GM18499 (cell line): ENCODE results near the gene ADAM12.

ENCODE experiments used
- ATAC-seq: cut with Tn5 transposase; IDR thresholded peaks from one replicate; pipeline ENCODE4 v1.9.1; 2021; ENCODE audit warnings: moderate number of reproducible peaks; ENCODE audit not compliant: insufficient read depth, unreplicated experiment

ADAM12 gene, protein sequence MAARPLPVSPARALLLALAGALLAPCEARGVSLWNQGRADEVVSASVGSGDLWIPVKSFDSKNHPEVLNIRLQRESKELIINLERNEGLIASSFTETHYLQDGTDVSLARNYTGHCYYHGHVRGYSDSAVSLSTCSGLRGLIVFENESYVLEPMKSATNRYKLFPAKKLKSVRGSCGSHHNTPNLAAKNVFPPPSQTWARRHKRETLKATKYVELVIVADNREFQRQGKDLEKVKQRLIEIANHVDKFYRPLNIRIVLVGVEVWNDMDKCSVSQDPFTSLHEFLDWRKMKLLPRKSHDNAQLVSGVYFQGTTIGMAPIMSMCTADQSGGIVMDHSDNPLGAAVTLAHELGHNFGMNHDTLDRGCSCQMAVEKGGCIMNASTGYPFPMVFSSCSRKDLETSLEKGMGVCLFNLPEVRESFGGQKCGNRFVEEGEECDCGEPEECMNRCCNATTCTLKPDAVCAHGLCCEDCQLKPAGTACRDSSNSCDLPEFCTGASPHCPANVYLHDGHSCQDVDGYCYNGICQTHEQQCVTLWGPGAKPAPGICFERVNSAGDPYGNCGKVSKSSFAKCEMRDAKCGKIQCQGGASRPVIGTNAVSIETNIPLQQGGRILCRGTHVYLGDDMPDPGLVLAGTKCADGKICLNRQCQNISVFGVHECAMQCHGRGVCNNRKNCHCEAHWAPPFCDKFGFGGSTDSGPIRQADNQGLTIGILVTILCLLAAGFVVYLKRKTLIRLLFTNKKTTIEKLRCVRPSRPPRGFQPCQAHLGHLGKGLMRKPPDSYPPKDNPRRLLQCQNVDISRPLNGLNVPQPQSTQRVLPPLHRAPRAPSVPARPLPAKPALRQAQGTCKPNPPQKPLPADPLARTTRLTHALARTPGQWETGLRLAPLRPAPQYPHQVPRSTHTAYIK

DNA sequence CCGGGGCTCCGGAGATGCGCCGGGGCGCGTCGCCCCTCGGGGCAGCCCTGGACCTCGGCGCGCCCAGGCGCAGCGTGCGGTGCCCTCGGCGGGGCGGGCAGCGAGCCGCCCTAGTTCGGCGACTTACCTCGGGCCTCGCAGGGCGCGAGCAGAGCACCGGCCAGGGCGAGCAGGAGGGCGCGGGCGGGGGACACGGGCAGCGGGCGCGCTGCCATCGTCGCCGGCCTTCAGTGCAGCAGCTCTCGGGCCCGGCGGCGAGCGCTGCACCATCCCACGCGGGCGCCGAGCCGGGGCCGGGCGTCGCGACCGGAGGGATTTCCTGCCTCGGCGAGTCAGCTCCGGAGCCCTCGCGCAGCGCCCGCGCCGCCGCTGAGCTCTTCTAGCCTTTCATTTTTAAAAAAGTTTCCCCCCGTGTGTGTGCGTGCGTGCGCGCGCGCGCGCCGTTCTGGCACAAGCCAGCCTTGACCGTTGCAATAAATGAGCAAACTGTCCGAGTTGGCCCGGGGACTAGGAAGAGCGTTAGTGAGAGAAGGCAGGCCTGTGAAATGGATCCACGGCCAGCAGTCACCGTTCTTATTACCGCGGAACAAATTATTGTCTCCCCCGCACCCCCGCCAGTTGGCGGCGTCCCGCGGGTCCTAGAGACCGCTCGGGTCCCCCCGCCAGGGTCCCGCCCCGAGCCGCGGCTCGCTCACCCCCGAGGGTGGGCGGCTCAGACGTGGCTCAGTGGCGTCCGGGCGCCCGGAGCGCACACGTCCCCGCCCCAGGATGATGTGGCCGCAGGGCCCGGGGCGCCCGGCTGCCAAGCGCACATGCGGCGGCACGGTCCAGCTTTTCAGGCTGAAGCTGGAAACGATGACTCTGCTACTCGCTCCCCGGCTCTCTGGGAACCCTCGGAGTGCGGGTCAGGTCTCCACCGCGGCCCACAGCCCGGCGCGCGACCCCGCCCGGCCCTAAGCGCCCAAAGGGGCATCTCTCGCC is at the start of gene ADAM12:
Gene ADAM12, minus strand, starts transcription at position 547 of the 981 bp plus-strand sequence. Its CDS starts 332 bp downstream, at position 215.
- no peak for ATAC-seq

DNA sequence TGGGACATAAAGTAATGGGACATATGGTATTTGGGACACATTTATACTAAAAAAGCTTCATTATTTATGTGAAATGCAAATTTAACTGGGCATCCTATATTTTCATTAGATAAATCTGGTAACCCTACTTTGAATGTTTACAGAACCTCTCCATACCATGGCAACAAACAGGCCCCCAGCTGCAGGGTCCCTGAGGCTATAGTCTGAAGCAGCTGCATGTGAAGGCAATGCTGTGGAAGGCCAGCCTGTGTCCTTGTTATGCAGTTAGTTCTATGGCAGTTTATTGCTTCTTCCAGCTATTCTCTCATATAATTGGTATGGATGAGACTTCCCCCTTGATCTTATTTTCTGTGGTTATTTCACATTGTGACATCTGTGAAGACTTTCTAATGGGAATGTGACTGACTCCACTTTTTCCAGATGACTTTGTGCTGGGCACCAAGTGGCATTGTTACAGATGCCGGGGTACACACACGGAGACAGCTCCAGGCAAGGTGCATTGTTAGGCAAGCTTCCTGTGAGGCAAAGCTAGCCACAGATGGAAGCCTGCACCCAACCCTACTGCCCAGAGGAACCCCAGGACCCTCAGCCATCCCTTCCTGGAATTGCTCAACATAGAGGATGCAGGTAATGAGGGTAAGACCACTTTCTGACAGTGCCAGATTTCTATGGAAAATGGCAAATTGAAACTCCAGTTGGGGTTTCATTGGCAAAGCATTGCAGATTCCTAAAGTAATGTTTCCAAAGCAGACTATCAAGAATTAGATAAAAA is 49.5 kb upstream of the ADAM12 start:
- ATAC-seq, result no peak

DNA sequence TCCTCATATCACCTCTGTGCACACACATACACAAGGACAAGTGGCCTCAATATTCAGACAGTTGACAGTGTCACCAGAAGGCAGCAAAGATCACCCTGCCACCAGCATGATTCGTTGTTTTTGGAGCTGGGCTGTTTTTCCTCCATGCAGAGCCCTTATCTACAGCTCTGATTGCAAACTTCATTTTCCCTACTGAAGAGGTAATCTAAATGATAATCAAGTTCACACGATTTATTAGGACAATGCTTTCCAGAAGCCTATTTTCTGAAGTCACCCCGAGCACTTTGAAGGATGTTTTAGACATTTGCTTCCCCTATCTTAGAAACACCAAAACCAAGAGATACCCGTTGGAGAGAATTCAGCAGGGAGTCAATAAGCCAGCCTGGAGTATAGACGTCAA is 46.0 kb upstream of the ADAM12 start:
- no peak for ATAC-seq

DNA sequence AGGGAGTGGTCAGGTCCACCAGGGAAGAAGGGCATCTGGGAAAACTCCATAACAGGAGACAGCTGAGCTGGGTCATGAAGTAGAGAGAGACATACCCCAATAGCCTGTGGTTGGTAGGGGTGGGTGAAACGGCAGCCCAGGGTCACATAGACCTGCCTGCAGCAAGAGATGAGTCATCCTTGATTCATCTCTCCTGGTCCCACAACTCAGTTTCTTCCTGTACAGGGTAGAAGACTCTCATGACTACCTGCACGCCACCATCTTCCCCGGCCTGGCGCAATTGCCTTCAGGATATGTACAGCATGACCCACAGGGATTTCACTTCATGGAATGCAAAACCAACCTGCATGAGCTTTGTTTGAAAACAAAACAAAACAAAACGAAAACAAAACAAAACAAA is 45.1 kb upstream of the ADAM12 start:
- no peak for ATAC-seq

DNA sequence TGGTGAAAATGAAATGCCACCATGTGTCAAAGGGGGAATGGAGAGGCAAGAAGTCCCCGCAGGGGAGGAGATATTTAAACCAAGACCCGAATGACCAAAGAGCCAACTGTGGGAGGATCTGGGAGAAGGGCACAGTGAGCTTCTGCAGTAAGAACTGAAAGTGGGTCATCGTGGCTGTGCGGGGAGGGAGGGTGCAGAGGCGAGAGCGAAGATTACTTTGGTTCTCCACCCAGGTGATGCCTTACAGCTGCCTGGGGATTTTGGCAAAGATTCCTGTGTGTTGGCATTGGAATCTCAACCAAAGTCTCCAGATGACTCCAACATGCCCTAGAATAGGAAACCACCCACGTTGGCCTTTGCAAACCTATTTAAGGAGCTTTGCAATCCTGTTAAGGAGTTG is 44.2 kb upstream of the ADAM12 start:
- ATAC-seq, result no peak

DNA sequence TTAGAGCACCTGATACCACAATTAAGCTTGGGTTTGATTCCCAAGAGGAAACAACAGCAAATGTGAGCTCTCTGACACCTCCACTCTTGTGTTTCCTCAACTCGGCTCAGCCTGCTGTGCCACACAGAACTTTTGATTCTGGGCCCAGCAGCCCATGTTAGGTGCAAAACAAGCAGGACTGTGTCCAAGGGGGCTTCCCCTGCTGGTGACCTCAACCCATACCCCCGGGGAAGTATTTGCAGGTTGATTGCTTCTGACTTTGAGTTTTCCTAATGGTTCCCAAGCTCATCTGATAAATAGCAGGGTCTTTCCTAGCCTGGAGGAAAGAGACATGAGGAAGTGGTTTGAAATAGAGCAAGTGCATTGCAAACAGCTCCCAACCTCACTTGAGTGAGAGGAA is 43.5 kb upstream of the ADAM12 start:
- ATAC-seq, result no peak

DNA sequence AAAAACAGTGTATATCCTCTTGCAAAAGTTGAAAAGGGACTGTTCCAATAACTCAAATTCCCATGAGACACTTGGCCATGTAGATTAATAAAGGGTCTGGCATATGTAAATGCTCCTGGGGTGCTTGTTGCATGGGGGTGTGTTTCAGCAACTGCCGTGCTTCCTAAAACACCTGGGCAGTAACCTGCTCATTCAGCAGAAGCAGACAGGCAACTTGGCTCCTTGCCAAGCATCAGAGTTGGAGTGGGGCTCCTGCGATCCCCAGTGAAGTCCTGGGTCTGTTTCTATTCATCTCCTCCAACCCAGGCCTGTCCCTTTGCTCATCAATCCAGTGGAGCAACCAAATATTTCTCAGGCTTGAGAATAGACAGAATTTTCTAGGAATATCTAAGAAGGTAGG is 42.2 kb upstream of the ADAM12 start:
- ATAC-seq, result no peak

DNA sequence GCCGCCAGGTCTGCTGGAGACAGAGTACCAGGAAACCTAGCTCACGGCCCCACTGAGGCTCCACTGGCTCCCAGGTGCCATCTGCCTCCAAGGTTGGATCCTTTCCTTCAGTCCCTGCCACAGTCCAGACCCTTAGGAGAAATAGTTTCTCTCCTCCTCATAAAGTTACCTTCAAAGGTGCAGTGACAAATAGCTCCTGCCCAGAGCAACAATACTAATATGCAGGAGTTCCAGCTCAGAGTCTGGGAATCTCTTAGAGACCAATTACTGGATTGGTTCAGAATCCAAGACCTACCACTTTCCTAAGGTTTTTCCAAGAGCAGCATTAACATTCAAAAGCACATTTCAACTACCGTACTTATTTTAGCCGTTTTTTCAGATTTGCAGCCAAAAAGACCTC is 41.0 kb upstream of the ADAM12 start:
- no peak for ATAC-seq

DNA sequence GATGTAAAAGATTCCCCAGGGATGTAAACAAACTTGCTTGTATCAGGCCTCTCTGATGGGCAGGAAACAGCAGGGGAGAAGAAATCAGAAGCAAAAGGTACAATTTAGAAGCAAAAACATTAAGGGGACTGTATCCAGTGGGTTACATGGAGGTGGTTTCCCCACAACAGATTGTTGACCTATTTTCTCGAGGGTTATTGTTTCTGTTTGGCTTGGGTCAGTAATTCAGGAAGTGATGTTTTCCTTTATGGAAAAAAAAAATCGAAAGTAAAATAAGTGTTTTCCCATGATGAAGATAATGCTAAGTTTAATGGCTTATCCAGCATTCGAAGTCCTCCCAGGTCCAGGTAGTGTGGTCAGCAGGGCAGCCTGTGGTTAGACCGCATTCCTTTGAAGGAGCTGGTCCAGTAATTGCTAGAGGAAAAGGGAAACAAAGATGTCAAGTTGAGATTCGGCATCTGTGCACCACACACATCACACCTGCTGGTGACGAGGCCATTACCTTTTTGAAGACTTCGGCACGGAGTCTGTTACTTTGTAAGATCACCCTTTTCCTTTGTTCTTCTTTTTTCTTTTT is 37.3 kb upstream of the ADAM12 start:
- ATAC-seq, result no peak

DNA sequence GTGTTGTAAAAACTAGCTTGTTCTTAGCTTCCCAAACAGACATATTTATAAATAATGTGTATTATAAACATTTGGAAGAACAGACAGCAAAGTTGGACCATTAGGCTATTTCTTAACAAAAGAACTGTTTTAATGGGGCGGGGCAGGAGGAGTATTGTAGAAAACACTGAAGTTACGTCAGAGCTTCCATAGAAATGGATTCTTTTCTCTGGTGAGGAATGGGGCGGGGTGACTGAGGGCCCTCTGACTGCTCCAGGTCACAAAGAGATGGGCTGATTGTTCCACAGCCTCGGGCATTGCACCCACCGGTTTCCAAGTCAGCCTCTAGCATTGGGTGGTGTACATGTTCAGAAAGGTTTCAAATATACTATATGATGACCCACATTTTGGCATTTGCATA is 36.8 kb upstream of the ADAM12 start:
- ATAC-seq, result no peak

DNA sequence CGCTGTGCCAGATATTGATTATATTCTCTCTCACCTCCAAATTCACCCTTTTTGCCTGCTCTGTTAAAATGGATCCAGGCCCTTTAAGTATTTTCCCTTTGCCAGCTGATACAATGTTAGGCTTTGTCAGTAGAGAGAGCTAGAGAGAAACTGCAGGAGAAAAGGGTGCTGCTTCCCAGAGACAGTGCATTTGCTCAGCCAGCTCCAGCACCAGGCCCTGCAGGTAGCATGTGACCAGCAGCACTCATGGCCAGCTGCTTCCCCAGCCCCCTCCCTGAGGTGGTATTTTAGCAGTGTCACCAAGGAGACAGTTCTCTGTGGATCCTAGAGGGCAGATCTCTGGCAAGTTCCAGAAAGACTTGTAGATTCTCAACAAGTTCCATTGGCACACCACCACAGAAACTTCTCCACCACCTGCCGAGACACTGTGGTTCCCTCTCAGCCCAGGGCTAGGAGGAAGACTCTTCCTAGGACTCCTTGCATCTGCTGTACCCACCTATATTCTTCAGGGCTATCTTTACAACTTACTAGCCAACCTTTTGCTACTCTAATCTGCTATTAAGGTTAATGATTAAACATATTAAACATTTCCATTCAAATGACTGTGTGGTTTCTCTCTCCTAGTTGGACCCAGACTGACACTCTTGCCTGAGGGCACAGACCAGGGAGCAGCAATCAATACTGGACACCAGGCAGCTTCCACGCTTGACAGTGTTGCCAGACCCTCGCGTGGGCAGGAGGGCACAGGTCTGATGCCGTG is 35.6 kb upstream of the ADAM12 start:
- ATAC-seq, result no peak

DNA sequence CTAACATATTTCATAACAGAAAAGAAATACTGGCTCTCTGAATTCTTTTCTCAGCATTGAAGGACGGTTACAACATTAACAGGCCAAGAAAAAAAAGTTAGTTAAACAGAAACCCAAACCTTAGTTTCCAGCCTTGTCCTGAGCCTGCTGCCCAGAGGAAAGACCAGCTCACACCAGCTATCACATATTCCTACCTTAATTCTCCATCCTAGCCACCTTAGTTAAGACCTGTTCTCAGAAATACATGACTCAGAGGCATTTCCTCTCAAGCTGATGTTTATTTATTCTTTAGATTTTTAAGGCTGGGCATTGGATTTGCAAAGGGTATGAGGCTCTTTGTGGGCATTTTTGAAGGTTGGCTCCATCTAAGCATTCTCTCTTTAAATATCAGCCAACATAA is 34.3 kb upstream of the ADAM12 start:
- ATAC-seq, result no peak

DNA sequence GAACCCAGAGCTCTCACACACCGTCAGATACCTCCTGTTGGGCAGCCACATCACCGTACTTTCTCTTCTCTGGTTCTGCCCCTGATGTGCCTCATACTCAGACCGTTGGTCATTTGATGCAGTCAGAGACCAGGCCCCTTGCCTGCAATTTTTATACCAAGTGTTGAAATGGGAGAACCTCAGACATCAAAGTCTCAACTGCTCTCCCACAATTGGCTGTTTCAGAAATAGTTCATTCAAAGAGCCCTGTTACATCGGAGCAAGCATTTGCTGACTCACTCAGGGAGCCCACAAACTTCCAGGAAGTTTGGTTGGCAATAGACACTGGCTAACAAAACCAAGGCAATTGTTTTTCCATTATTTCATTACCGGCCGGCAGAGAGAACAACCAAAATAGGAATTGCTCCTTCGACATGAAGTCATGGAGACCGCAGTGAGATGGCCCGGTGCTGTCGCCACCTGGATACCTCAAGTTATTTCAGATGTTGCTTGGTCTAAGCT is 33.5 kb upstream of the ADAM12 start:
- ATAC-seq, result no peak

DNA sequence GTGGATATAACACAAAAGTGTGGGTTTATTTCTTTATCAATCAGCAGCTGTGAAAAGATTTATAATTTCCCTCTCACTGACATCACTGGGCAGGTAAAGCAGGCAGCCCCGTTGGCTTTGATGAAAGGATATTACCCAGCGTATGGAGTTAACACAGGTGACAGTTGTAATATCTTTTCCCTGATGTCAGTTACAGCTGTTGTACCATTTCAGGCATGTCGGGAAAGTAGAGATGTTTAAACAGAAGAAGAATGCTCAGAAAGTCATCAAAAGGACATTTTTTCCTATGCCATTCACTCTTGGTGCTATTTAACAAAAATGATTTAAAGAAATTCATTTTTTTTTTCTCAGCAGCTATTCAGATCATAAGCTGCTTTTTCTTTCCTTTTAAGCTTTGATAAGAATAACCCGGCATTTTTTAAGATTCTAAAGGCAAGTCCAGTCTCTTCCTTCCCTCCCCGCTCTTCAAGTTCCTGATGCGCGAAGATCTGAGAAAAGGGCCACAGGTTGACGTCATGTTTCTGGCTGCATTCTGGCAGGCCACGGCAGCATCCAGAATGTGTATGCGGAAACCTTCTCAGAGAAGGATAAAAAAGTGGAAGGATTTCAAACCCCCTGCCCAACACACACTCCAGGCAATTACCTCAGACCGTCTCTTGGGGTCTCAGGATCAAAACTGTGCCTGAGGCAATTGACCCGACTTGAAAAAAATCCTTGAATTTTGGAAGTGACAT is 32.5 kb upstream of the ADAM12 start:
- no peak for ATAC-seq

DNA sequence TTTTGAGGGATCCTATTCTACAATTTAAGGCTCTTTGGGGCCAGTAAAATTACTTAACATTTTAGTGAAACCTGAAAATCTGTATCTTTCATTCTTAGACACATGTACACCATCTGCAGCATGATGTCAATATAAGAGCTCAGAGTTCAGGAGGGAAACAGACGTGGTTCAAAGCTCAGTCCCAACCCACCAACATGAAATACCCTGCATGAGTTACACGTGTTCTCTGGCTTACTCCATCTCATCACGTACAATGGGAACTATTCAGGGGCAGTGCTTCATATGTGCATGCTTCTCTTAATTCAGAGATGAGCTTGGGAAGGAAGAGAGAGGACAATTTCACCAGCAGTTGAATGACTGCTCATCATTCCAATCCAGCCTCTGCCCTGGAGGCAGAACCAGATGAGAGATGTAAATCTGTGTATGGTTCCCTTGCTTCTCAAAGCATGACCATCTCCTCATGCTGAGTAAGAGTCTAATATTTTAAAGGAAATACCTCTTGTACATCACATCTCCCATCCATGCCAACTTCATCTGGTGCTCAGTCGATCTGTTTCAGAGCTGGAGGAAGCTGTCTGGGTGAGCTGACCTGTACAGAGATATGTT is 29.0 kb upstream of the ADAM12 start:
- no peak for ATAC-seq

DNA sequence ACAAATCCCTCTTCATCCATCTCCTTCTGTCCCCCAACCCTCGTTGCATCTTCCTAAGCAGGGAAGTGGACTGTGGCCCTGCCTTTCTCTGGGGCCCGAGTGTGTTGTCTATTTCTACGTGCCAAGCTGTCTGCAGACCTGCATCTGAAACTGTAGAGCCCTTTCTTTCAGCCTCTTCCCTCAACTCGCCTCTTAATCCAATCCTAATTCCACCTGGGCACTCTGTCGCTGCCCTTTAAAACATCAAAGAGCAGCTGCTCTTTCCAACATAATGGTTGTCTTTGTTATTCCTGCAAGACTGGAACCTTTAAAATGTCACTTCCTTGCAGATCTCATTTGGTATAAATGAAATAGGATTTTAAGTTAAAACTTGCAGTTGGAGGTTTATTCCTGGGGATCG is 21.5 kb upstream of the ADAM12 start:
- ATAC-seq, result no peak

DNA sequence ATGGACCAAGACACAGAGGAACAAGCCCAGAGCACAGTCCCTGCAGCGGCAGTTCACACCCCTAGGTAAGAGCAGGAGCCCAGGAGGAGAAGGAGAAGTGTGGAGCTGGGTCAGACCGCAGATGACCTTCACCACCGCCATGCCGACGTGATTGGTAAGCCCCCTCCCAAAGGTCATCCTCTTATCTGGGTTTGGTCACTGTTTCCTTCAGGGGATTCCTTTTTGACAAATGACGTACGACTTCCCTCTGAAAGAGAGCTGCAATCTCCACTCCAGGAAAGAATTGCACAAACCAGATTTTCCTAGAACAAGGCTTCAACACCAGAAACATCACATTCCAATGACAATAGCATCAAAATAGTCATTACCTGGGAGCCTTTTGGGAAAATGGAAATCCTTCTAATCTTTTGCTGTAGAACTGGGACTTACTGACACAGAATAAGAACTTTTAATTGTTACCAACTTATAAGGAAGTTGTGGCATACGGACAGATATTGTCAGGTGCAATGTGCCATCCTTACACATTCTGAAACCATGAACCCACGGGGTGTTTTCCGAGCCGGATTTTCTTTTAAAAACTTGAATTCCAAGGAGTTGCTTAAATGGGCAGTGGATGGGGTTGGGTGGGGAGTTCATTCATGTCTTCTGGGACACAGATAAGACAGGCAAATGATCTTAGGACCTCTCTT is 20.8 kb upstream of the ADAM12 start:
- no peak for ATAC-seq
